DND-41 (cell line): ENCODE data around the gene JUN.

Source experiments
- ATAC-seq: fragments of 200-7000 bp; cut with Tn5 transposase; 3 replicates; pipeline ENCODE4 v1.9.1; 2021; ENCODE audit warnings: low read depth; ENCODE audit not compliant: insufficient read depth
- DNase-seq: peaks from one replicate; pipeline ENCODE4 v3.0.0-alpha.2; 2020
- H2AFZ ChIP-seq: 2 replicates; pipeline ENCODE4 v1.6.0; 2012; ENCODE audit warnings: low read depth, low read length
- H3K27ac ChIP-seq: 2 replicates; pipeline ENCODE4 v1.5.1; 2012; ENCODE audit warnings: low read length, inconsistent platforms
- H3K27me3 ChIP-seq: fragments of 200-600 bp; sonication (generic); 2 replicates; pipeline ENCODE4 v1.6.0; 2012; ENCODE audit warnings: low read length, mild to moderate bottlenecking, inconsistent platforms; ENCODE audit not compliant: insufficient read depth, poor library complexity
- H3K36me3 ChIP-seq: 2 replicates; pipeline ENCODE4 v1.5.1; 2012; ENCODE audit warnings: low read length, inconsistent platforms; ENCODE audit not compliant: insufficient read depth
- H3K4me1 ChIP-seq: 2 replicates; pipeline ENCODE4 v1.5.1; 2012; ENCODE audit warnings: mild to moderate bottlenecking, low read length; ENCODE audit not compliant: insufficient read depth
- H3K4me2 ChIP-seq: 2 replicates; pipeline ENCODE4 v1.6.0; 2012; ENCODE audit warnings: mild to moderate bottlenecking, moderate library complexity, low read length, inconsistent platforms; ENCODE audit not compliant: insufficient read depth
- H3K4me3 ChIP-seq, 2 experiments: fragments of 200-600 bp in 1 of 2; shearing (Covaris generic) in 1 of 2; 2 replicates each; pipeline ENCODE4 v1.5.1; 2012 to 2016; ENCODE audit warnings: inconsistent platforms in 2 of 2, low read length in 2 of 2, mild to moderate bottlenecking in 2 of 2, low read depth in 1 of 2, moderate library complexity in 1 of 2
- H3K79me2 ChIP-seq: 2 replicates; pipeline ENCODE4 v1.6.0; 2012; ENCODE audit warnings: low read length, inconsistent platforms; ENCODE audit not compliant: insufficient read depth
- H3K9ac ChIP-seq: 2 replicates; pipeline ENCODE4 v1.6.0; 2012; ENCODE audit warnings: low read depth, mild to moderate bottlenecking, inconsistent platforms, low read length, moderate library complexity
- H3K9me3 ChIP-seq: 2 replicates; pipeline ENCODE4 v1.5.1; 2012; ENCODE audit warnings: low read length, moderate library complexity, mild to moderate bottlenecking, inconsistent platforms; ENCODE audit not compliant: insufficient read depth, severe bottlenecking
- H4K20me1 ChIP-seq: 2 replicates; pipeline ENCODE4 v1.6.0; 2012; ENCODE audit warnings: low read length; ENCODE audit not compliant: insufficient read depth
- CTCF ChIP-seq: IDR thresholded peaks from 2 replicates; pipeline ENCODE4 v1.5.1; 2012; ENCODE audit warnings: borderline replicate concordance, low read length, moderate library complexity, mild to moderate bottlenecking; ENCODE audit not compliant: poor library complexity, severe bottlenecking; ENCODE audit errors: extremely low read depth
- EZH2 ChIP-seq: IDR thresholded peaks from 3 replicates; pipeline ENCODE4 v1.6.1; 2012; ENCODE audit warnings: borderline replicate concordance, low read depth, mild to moderate bottlenecking, moderate library complexity, low read length, inconsistent platforms; ENCODE audit not compliant: severe bottlenecking

The JUN gene

GRCh38 chr1:58809325-58810010 is 25.6 kb upstream of the JUN start:
- H3K27me3 ChIP-seq = no peaks in the 10 kb centered on the region
- no peak overlapping the region for H3K27ac ChIP-seq
- H3K9ac ChIP-seq = no peak overlapping the region
- no peaks in the 10 kb centered on the region for H4K20me1 ChIP-seq
- H3K4me2 ChIP-seq = no peak overlapping the region
- ATAC-seq (no peak), DNase-seq (no peak)
- H3K4me3 ChIP-seq = no peak overlapping the region
- TF ChIP-seq CTCF = no peak
- no peak for TF ChIP-seq EZH2
- H3K4me1 ChIP-seq = no peaks in the 10 kb centered on the region
- H2AFZ ChIP-seq = no peak overlapping the region
- no peaks in the 10 kb centered on the region for H3K9me3 ChIP-seq
- H3K36me3 ChIP-seq = no peaks in the 10 kb centered on the region
- H3K79me2 ChIP-seq = no peaks in the 10 kb centered on the region

GRCh38 chr1:58808077-58808476 is 24.2 kb upstream of the JUN start:
- H3K36me3 ChIP-seq = no peaks in the 10 kb centered on the region
- H3K9ac ChIP-seq = no peak overlapping the region
- no peak overlapping the region for H3K27ac ChIP-seq
- H3K9me3 ChIP-seq = no peaks in the 10 kb centered on the region
- TF ChIP-seq EZH2 (no peak), CTCF (no peak)
- no peaks in the 10 kb centered on the region for H3K4me1 ChIP-seq
- H3K79me2 ChIP-seq = no peaks in the 10 kb centered on the region
- no peak overlapping the region for H3K4me3 ChIP-seq
- no peaks in the 10 kb centered on the region for H4K20me1 ChIP-seq
- H3K27me3 ChIP-seq = no peaks in the 10 kb centered on the region
- no peak overlapping the region for H3K4me2 ChIP-seq
- ATAC-seq (no peak), DNase-seq (no peak)
- H2AFZ ChIP-seq = no peak overlapping the region

- H3K4me2 ChIP-seq = no peak overlapping the region
- DNase-seq (no peak), ATAC-seq (no peak)
- no peaks in the 10 kb centered on the region for H3K36me3 ChIP-seq
- H4K20me1 ChIP-seq = no peaks in the 10 kb centered on the region
- H2AFZ ChIP-seq = no peak overlapping the region
- H3K4me3 ChIP-seq = no peak overlapping the region
- no peak overlapping the region for H3K9ac ChIP-seq
- H3K27me3 ChIP-seq = no peaks in the 10 kb centered on the region
- H3K27ac ChIP-seq = no peak overlapping the region
- no peaks in the 10 kb centered on the region for H3K9me3 ChIP-seq
- TF ChIP-seq EZH2 = no peak
- H3K4me1 ChIP-seq = no peaks in the 10 kb centered on the region
- no peaks in the 10 kb centered on the region for H3K79me2 ChIP-seq
Measured at GRCh38 chr1:58805716-58806571, 22.1 kb upstream of the JUN start.

GRCh38 chr1:58804853-58805565 is 21.2 kb upstream of the JUN start:
- Histone ChIP-seq H3K4me2 (no peak overlapping the region), H4K20me1 (no peaks in the 10 kb centered on the region), H3K27ac (no peak overlapping the region), H3K27me3 (no peaks in the 10 kb centered on the region), H3K79me2 (no peaks in the 10 kb centered on the region), H3K9ac (no peak overlapping the region), H2AFZ (no peak overlapping the region), H3K4me1 (no peaks in the 10 kb centered on the region), H3K36me3 (no peaks in the 10 kb centered on the region), H3K9me3 (no peaks in the 10 kb centered on the region), H3K4me3 (no peak overlapping the region)
- ATAC-seq = no peak
- no peak for DNase-seq
- no peak for TF ChIP-seq CTCF
- no peak for TF ChIP-seq EZH2
